Right forelimb (tissue), 1 donor: ENCODE data around the gene SDF2L1.
"Not testable (repeated sequence)": the region's sequence is repeated elsewhere in the genome, so short reads cannot be mapped to it uniquely, and the experiment has no call there.

Experiments used
- DNase-seq: peaks from one replicate; pipeline ENCODE4 v3.0.0-alpha.2; 2018

SDF2L1 gene

GRCh38 chr22:21665047-21665851, 23.1 kb downstream of the SDF2L1 start:
- DNase-seq: no peak

GRCh38 chr22:21666786-21667185, 24.7 kb downstream of the SDF2L1 start:
- no peak for DNase-seq

- no peak for DNase-seq
These were observed 26.9 kb downstream of the SDF2L1 start for GRCh38 chr22:21669026-21669425.

GRCh38 chr22:21672107-21672629, 30.1 kb downstream of the SDF2L1 start:
- DNase-seq: no peak

- DNase-seq: no peak
These were observed 31.6 kb downstream of the SDF2L1 start for GRCh38 chr22:21673534-21674321.

GRCh38 chr22:21674638-21675245, 32.6 kb downstream of the SDF2L1 start:
- no peak for DNase-seq

- no peak for DNase-seq
These were observed 35.7 kb downstream of the SDF2L1 start for GRCh38 chr22:21677606-21678443.

- not testable (repeated sequence) for DNase-seq
These were observed 36.7 kb downstream of the SDF2L1 start for GRCh38 chr22:21678842-21679241.

GRCh38 chr22:21679383-21679782, 37.3 kb downstream of the SDF2L1 start:
- no peak for DNase-seq

- no peak for DNase-seq
These were observed 38.9 kb downstream of the SDF2L1 start for GRCh38 chr22:21680830-21681565.

GRCh38 chr22:21681566-21682370, 39.7 kb downstream of the SDF2L1 start:
- no peak for DNase-seq

GRCh38 chr22:21682385-21683175, 40.5 kb downstream of the SDF2L1 start:
- no peak for DNase-seq

GRCh38 chr22:21683401-21683811, 41.3 kb downstream of the SDF2L1 start:
- no peak for DNase-seq

- no peak for DNase-seq
These were observed 42.5 kb downstream of the SDF2L1 start for GRCh38 chr22:21684492-21685163.

- no peak for DNase-seq
These were observed 43.0 kb downstream of the SDF2L1 start for GRCh38 chr22:21685164-21685513.

- no peak for DNase-seq
These were observed 44.1 kb downstream of the SDF2L1 start for GRCh38 chr22:21686193-21686608.

- DNase-seq: no peak
These were observed 44.7 kb downstream of the SDF2L1 start for GRCh38 chr22:21686634-21687393.

GRCh38 chr22:21687685-21688259, 45.7 kb downstream of the SDF2L1 start:
- DNase-seq: no peak
